ENCODE data around the gene ATXN1.

Gene ATXN1

GRCh38 chr6:16476861-16477260 lies 284.4 kb downstream of the ATXN1 start:
- no peak overlapping the region for H3K4me3 ChIP-seq (replicated peaks; ENCODE audit: low read depth, low read length)
- DNase-seq (ENCODE audit: extremely low read depth, low read depth): no peak
- TF ChIP-seq CTCF (IDR thresholded peaks at IDR 0.05; ENCODE audit: low read depth, low read length, missing control alignments): no peak

- no peak for DNase-seq (ENCODE audit: extremely low read depth, low read depth)
- TF ChIP-seq CTCF (IDR thresholded peaks at IDR 0.05; ENCODE audit: low read depth, low read length, missing control alignments): no peak
- no peak overlapping the region for H3K4me3 ChIP-seq (replicated peaks; ENCODE audit: low read depth, low read length)
These were observed 285.8 kb downstream of the ATXN1 start for GRCh38 chr6:16475494-16475781.

- no peak overlapping the region for H3K4me3 ChIP-seq (replicated peaks; ENCODE audit: low read depth, low read length)
- no peak for DNase-seq (ENCODE audit: extremely low read depth, low read depth)
- no peak for TF ChIP-seq CTCF (IDR thresholded peaks at IDR 0.05; ENCODE audit: low read depth, low read length, missing control alignments)
These were observed 286.3 kb downstream of the ATXN1 start for GRCh38 chr6:16474772-16475493.

- H3K4me3 ChIP-seq (replicated peaks; ENCODE audit: low read depth, low read length): no peak overlapping the region
- no peak for TF ChIP-seq CTCF (IDR thresholded peaks at IDR 0.05; ENCODE audit: low read depth, low read length, missing control alignments)
- no peak for DNase-seq (ENCODE audit: extremely low read depth, low read depth)
These were observed 287.1 kb downstream of the ATXN1 start for GRCh38 chr6:16473908-16474771.

- no peak for TF ChIP-seq CTCF (IDR thresholded peaks at IDR 0.05; ENCODE audit: low read depth, low read length, missing control alignments)
- no peak for DNase-seq (ENCODE audit: extremely low read depth, low read depth)
- H3K4me3 ChIP-seq (replicated peaks; ENCODE audit: low read depth, low read length): no peak overlapping the region
These were observed 287.9 kb downstream of the ATXN1 start for GRCh38 chr6:16473184-16473907.

GRCh38 chr6:16472349-16473069 lies 288.8 kb downstream of the ATXN1 start:
- no peak for TF ChIP-seq CTCF (IDR thresholded peaks at IDR 0.05; ENCODE audit: low read depth, low read length, missing control alignments)
- no peak overlapping the region for H3K4me3 ChIP-seq (replicated peaks; ENCODE audit: low read depth, low read length)
- no peak for DNase-seq (ENCODE audit: extremely low read depth, low read depth)

All from HFF-Myc (cell line).